ENCODE results near the gene ENSA. TPM values are rescaled to one million over a fixed set of nuclear protein-coding genes. Genes with fewer than 3 reads are reported as not detected.
"Not testable (repeated sequence)": the region's sequence is repeated elsewhere in the genome, so short reads cannot be mapped to it uniquely, and the experiment has no call there.

ENSA gene
- total RNA-seq, 5 donors from 2014 or later (not counting 1 experiment from before 2014, with no cell fraction given): 108 to 158 (median 110) TPM

DNA sequence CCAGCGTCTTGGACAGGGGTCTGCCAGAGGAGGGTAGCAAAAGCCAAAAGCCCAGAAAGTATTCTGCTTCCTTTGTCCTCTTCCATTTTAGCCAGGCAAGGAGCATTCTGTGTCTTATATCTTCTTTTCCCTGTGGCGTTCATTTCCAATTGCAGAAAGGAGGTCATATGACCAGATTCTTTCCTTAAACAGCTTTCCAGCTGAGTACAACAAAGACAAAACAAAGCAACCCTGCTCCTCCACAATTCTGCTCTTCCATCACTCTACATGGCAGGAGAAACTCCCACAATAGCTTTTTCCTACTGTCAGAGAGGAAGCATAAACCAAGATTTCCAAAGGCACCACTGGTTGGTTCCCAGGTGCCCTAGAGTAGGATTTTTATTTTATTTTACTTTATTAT is 19.7 kb downstream of the ENSA start:
- Histone ChIP-seq H3K9me3 (no peaks in the 10 kb centered on the region), H3K4me3 (ENCODE audit: control insufficient read depth in 1 of 2, extremely low read depth in 1 of 2, low read length in 1 of 2) (no peak overlapping the region), H3K27ac (ENCODE audit: low read length) (peak overlapping the region; percentile 99), H3K4me1 (ENCODE audit: control insufficient read depth in 1 of 2, extremely low read depth in 1 of 2, insufficient read depth in 2 of 2, low read length in 2 of 2) (peaks cover 11 to 45% of the 10 kb centered on the region in 2 experiments), H3K36me3 (ENCODE audit: control insufficient read depth in 2 of 2, extremely low read depth in 1 of 2, insufficient read depth in 1 of 2, low read length in 1 of 2) (peaks cover 0 to 7% of the 10 kb centered on the region in 2 donors), H3K27me3 (replicated peaks in 1 of 2; ENCODE audit: control insufficient read depth in 2 of 2, extremely low read depth in 1 of 2, insufficient read depth in 2 of 2, low read length in 1 of 2) (no peaks in the 10 kb centered on the region)
- DNase-seq: no peak
- peaks cover 13% of the 10 kb centered on the region for H3K36me3 Mint-ChIP-seq
- no peaks in the 10 kb centered on the region for H3K27me3 Mint-ChIP-seq
- H3K4me3 Mint-ChIP-seq: no peak overlapping the region
- POLR2A ChIA-PET: interaction anchor here (0.5 to 4.0 kb wide), 5 partner anchors 20 to 722 kb away, joined by 3 to 44 read pairs (median 5); partner anchors contain the start of genes MCL1 (in 2 of the 2) and ENSA (in 1 of the 2)
- WGBS (ENCODE audit: insufficient coverage): 100% methylated on average over 2 of the region's 2 CpGs
- peak overlapping the region in 1 of 2 donors; percentile 58 for H3K27ac Mint-ChIP-seq
- CTCF ChIA-PET: no interaction called here
- ATAC-seq (replicated peaks in 1 of 4): no peak
- H3K4me1 Mint-ChIP-seq: peaks cover 25 to 47% (median 42%) of the 10 kb centered on the region in 3 donors
- no peaks in the 10 kb centered on the region for H3K9me3 Mint-ChIP-seq

GRCh38 chr1:150606463-150607142 is 22.8 kb downstream of the ENSA start:
- POLR2A ChIA-PET: interaction anchor here (0.7 to 1.3 kb wide), 2 partner anchors 29 to 34 kb away, joined by 3 to 5 read pairs; no protein-coding TSS in a partner anchor
- WGBS (ENCODE audit: insufficient coverage): no CpG with 5 or more reads among the region's 7 CpGs

GRCh38 chr1:150605451-150605731 is 24.0 kb downstream of the ENSA start:
- H3K9me3 ChIP-seq; ATAC-seq (replicated peaks in 1 of 4); H3K4me3 ChIP-seq (ENCODE audit: control insufficient read depth in 1 of 2, extremely low read depth in 1 of 2, low read length in 1 of 2); H3K4me3 Mint-ChIP-seq; H3K27ac ChIP-seq (ENCODE audit: low read length); H3K27ac Mint-ChIP-seq; H3K4me1 ChIP-seq (ENCODE audit: control insufficient read depth in 1 of 2, extremely low read depth in 1 of 2, insufficient read depth in 2 of 2, low read length in 2 of 2); H3K27me3 ChIP-seq (replicated peaks in 1 of 2; ENCODE audit: control insufficient read depth in 2 of 2, extremely low read depth in 1 of 2, insufficient read depth in 2 of 2, low read length in 1 of 2); DNase-seq; H3K36me3 ChIP-seq (ENCODE audit: control insufficient read depth in 2 of 2, extremely low read depth in 1 of 2, insufficient read depth in 1 of 2, low read length in 1 of 2); H3K27me3 Mint-ChIP-seq; H3K9me3 Mint-ChIP-seq: not testable (repeated sequence)
- WGBS (ENCODE audit: insufficient coverage): 100% methylated on average over 1 of the region's 3 CpGs
- peaks cover 16% of the 10 kb centered on the region for H3K36me3 Mint-ChIP-seq
- H3K4me1 Mint-ChIP-seq: peaks cover 6 to 23% (median 11%) of the 10 kb centered on the region in 3 donors
- ChIA-PET CTCF (interaction anchor here (0.6 to 1.0 kb wide), 3 partner anchors 13 to 18 kb away, joined by 3 to 5 read pairs (median 3); no protein-coding TSS in a partner anchor), POLR2A (interaction anchor here (0.6 to 1.3 kb wide), 6 partner anchors 12 to 46 kb away, joined by 3 to 6 read pairs (median 4); partner anchors contain the start of gene ENSA (in 1 of the 2))

More at GRCh38 chr1:150606463-150607142, 22.8 kb downstream of the ENSA start:
- Histone ChIP-seq H3K4me3 (ENCODE audit: control insufficient read depth in 1 of 2, extremely low read depth in 1 of 2, low read length in 1 of 2) (no peak overlapping the region), H3K27me3 (replicated peaks in 1 of 2; ENCODE audit: control insufficient read depth in 2 of 2, extremely low read depth in 1 of 2, insufficient read depth in 2 of 2, low read length in 1 of 2) (no peaks in the 10 kb centered on the region), H3K9me3 (no peaks in the 10 kb centered on the region), H3K4me1 (ENCODE audit: control insufficient read depth in 1 of 2, extremely low read depth in 1 of 2, insufficient read depth in 2 of 2, low read length in 2 of 2) (peaks cover 6 to 15% of the 10 kb centered on the region in 2 experiments), H3K36me3 (ENCODE audit: control insufficient read depth in 2 of 2, extremely low read depth in 1 of 2, insufficient read depth in 1 of 2, low read length in 1 of 2) (peaks cover 0 to 4% of the 10 kb centered on the region in 2 donors), H3K27ac (ENCODE audit: low read length) (no peak overlapping the region)
- no peaks in the 10 kb centered on the region for H3K9me3 Mint-ChIP-seq
- no peak overlapping the region for H3K27ac Mint-ChIP-seq
- no peaks in the 10 kb centered on the region for H3K27me3 Mint-ChIP-seq
- DNase-seq (no peak), ATAC-seq (replicated peaks in 1 of 4) (no peak)
- H3K4me1 Mint-ChIP-seq: peaks cover 13 to 30% (median 20%) of the 10 kb centered on the region in 3 donors
- H3K36me3 Mint-ChIP-seq: peaks cover 16% of the 10 kb centered on the region
- CTCF ChIA-PET: interaction anchor here in 1 of 2 donors (0.6 kb wide), 1 partner anchor 14 kb away, joined by 4 read pairs; no protein-coding TSS in a partner anchor
- no peak overlapping the region for H3K4me3 Mint-ChIP-seq

DNA sequence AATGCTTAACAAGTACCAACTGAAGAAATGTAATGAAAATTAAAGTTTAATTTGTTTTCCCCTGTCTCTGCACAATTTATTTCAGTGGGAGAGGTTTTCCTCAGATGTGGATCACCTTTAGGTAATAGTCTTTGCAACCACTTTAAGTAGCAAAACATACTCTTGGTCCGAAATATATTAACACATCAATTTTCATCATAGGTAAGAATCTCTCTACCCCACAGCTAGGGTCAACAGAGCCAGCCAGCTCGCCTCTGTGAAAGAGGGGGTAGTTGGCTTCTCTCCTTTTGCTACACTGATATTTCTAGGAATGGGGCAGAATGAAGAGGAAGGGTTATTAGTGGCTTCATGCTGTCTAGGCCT is 25.2 kb downstream of the ENSA start:
- ATAC-seq (replicated peaks in 1 of 4) (no peak), DNase-seq (no peak)
- Histone ChIP-seq H3K4me1 (ENCODE audit: control insufficient read depth in 1 of 2, extremely low read depth in 1 of 2, insufficient read depth in 2 of 2, low read length in 2 of 2) (no peaks in the 10 kb centered on the region), H3K36me3 (ENCODE audit: control insufficient read depth in 2 of 2, extremely low read depth in 1 of 2, insufficient read depth in 1 of 2, low read length in 1 of 2) (peaks cover 2 to 8% of the 10 kb centered on the region in 2 donors), H3K27me3 (replicated peaks in 1 of 2; ENCODE audit: control insufficient read depth in 2 of 2, extremely low read depth in 1 of 2, insufficient read depth in 2 of 2, low read length in 1 of 2) (no peaks in the 10 kb centered on the region), H3K4me3 (ENCODE audit: control insufficient read depth in 1 of 2, extremely low read depth in 1 of 2, low read length in 1 of 2) (no peak overlapping the region), H3K27ac (ENCODE audit: low read length) (no peak overlapping the region), H3K9me3 (no peaks in the 10 kb centered on the region)
- Mint-ChIP-seq H3K9me3 (no peaks in the 10 kb centered on the region), H3K36me3 (peaks cover 20% of the 10 kb centered on the region), H3K27ac (peak overlapping the region; percentile 20 to 78), H3K27me3 (no peaks in the 10 kb centered on the region), H3K4me3 (no peak overlapping the region), H3K4me1 (peaks cover 6 to 15% (median 9%) of the 10 kb centered on the region in 3 donors)
- CTCF ChIA-PET: no interaction called here
- no CpG with 5 or more reads among the region's 2 CpGs for WGBS (ENCODE audit: insufficient coverage)
- POLR2A ChIA-PET: interaction anchor here in 1 of 2 donors (0.5 kb wide), 1 partner anchor 33 kb away, joined by 6 read pairs; no protein-coding TSS in a partner anchor

DNA sequence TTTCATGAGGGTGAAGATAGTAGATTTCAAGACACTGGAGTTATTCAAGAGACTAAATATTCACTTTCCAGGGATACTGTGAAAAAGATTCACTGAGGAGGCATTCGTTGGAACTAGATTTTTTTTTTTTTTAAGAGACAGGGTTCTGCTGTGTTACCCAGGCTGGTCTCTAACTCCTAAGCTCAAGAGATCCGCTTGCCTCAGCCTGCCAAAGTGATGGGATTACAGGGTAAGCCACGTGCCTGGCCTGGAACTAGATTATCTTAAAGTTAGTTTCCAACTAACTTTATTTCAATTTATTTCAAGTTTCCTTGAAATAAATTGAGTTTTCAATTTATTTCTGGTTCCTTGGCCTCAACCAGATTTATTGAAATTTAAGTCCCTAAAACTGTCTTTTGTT is 25.7 kb downstream of the ENSA start:
- peaks cover 6 to 15% (median 9%) of the 10 kb centered on the region in 3 donors for H3K4me1 Mint-ChIP-seq
- ChIA-PET POLR2A (interaction anchor here (0.5 to 0.6 kb wide), 2 partner anchors 33 to 370 kb away, joined by 3 to 6 read pairs; no protein-coding TSS in a partner anchor), CTCF (interaction anchor here in 1 of 2 donors (0.7 kb wide), 2 partner anchors 42 to 43 kb away, joined by 3 to 5 read pairs; no protein-coding TSS in a partner anchor)
- H3K9me3 Mint-ChIP-seq: no peaks in the 10 kb centered on the region
- H3K4me3 Mint-ChIP-seq: no peak overlapping the region
- Histone ChIP-seq H3K27ac (ENCODE audit: low read length) (no peak overlapping the region), H3K4me3 (ENCODE audit: control insufficient read depth in 1 of 2, extremely low read depth in 1 of 2, low read length in 1 of 2) (no peak overlapping the region), H3K27me3 (replicated peaks in 1 of 2; ENCODE audit: control insufficient read depth in 2 of 2, extremely low read depth in 1 of 2, insufficient read depth in 2 of 2, low read length in 1 of 2) (no peaks in the 10 kb centered on the region), H3K9me3 (no peaks in the 10 kb centered on the region), H3K4me1 (ENCODE audit: control insufficient read depth in 1 of 2, extremely low read depth in 1 of 2, insufficient read depth in 2 of 2, low read length in 2 of 2) (no peaks in the 10 kb centered on the region), H3K36me3 (ENCODE audit: control insufficient read depth in 2 of 2, extremely low read depth in 1 of 2, insufficient read depth in 1 of 2, low read length in 1 of 2) (peaks cover 2 to 8% of the 10 kb centered on the region in 2 donors)
- no peak for DNase-seq
- no peaks in the 10 kb centered on the region for H3K27me3 Mint-ChIP-seq
- ATAC-seq (replicated peaks in 1 of 4): no peak
- H3K27ac Mint-ChIP-seq: peak overlapping the region in 1 of 2 donors; percentile 2
- peaks cover 20% of the 10 kb centered on the region for H3K36me3 Mint-ChIP-seq
- WGBS (ENCODE audit: insufficient coverage): 86% methylated on average over 1 of the region's 3 CpGs

DNA sequence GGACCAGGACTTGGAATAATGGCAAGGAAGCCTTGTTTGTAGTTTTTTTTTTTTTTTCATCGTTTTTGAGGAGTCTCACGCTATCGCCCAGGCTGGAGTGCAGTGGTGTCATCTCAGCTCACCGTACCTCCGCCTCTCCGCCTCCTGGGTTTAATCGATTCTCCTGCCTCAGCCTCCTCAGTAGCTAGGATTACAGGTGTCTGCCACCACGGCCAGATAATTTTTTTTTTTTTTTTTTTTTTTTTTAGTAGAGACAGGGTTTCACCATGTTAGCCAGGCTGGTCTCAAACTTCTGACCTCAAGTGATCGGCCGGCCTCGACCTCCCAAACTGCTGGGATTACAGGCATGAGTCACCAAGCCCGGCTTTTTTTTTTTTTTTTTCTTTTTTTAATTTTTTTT is 27.0 kb downstream of the ENSA start:
- CTCF ChIA-PET: interaction anchor here in 1 of 2 donors (0.7 kb wide), 1 partner anchor 43 kb away, joined by 3 read pairs; no protein-coding TSS in a partner anchor
- H3K4me3 ChIP-seq (ENCODE audit: control insufficient read depth in 1 of 2, extremely low read depth in 1 of 2, low read length in 1 of 2); H3K9me3 Mint-ChIP-seq; DNase-seq; H3K27ac Mint-ChIP-seq; H3K4me1 ChIP-seq (ENCODE audit: control insufficient read depth in 1 of 2, extremely low read depth in 1 of 2, insufficient read depth in 2 of 2, low read length in 2 of 2); H3K4me3 Mint-ChIP-seq; ATAC-seq (replicated peaks in 1 of 4); H3K27me3 ChIP-seq (replicated peaks in 1 of 2; ENCODE audit: control insufficient read depth in 2 of 2, extremely low read depth in 1 of 2, insufficient read depth in 2 of 2, low read length in 1 of 2); H3K27me3 Mint-ChIP-seq; H3K27ac ChIP-seq (ENCODE audit: low read length); H3K9me3 ChIP-seq; H3K36me3 ChIP-seq (ENCODE audit: control insufficient read depth in 2 of 2, extremely low read depth in 1 of 2, insufficient read depth in 1 of 2, low read length in 1 of 2); POLR2A ChIA-PET: not testable (repeated sequence)
- no CpG with 5 or more reads among the region's 12 CpGs for WGBS (ENCODE audit: insufficient coverage)
- Mint-ChIP-seq H3K36me3 (peaks cover 23% of the 10 kb centered on the region), H3K4me1 (peaks cover 6 to 15% (median 9%) of the 10 kb centered on the region in 3 donors)

Data from T-cell (primary cell).